Upper lobe of left lung (tissue), 6 donors: ENCODE measurements around the gene KRT1. TPM values are rescaled to one million over a fixed set of nuclear protein-coding genes. Genes with fewer than 3 reads are reported as not detected.

Source experiments
- ATAC-seq, 2 donors: fragments of 200-7000 bp; cut with Tn5 transposase; one replicate each; pipeline ENCODE4 v1.9.1; 2022; ENCODE audit warnings: mild to moderate bottlenecking in 2 of 2, moderate library complexity in 2 of 2; ENCODE audit not compliant: low FRiP score in 2 of 2
- DNase-seq, 2 donors: peaks; one replicate each; pipeline ENCODE4 v3.0.0-alpha.2; 2019 to 2020
- H3K27ac ChIP-seq, 4 donors: fragments of 200-600 bp; sonication (generic); one replicate each; pipeline ENCODE4 v1.5.1; 2016 to 2019
- H3K27me3 ChIP-seq, 4 donors: fragments of 200-600 bp; sonication (generic); one replicate each; pipeline ENCODE4 v1.5.1; 2017 to 2019
- H3K36me3 ChIP-seq, 4 donors: fragments of 200-600 bp; sonication (generic); one replicate each; pipeline ENCODE4 v1.5.1; 2016 to 2019
- H3K4me1 ChIP-seq, 4 donors: fragments of 200-600 bp; sonication (generic); one replicate each; pipeline ENCODE4 v1.5.1; 2018 to 2019
- H3K4me3 ChIP-seq, 4 donors: fragments of 200-600 bp; sonication (generic); one replicate each; pipeline ENCODE4 v1.5.1; 2017 to 2019; ENCODE audit warnings: mild to moderate bottlenecking in 2 of 4, moderate library complexity in 1 of 4
- H3K9me3 ChIP-seq, 4 donors: fragments of 200-600 bp; sonication (generic); one replicate each; pipeline ENCODE4 v1.5.1; 2018 to 2019
- EP300 ChIP-seq, 4 donors: sonication (generic); formaldehyde crosslinking; IDR thresholded peaks; one replicate each; pipeline ENCODE4 v1.5.1; 2017; ENCODE audit warnings: antibody characterized with exemption in 4 of 4, control low read depth in 2 of 4
- POLR2A ChIP-seq, 4 donors: fragments of 450-650 bp; IDR thresholded peaks; one replicate each; pipeline ENCODE4 v1.5.1; 2016 to 2017; ENCODE audit warnings: antibody characterized with exemption in 4 of 4, mild to moderate bottlenecking in 2 of 4
- POLR2AphosphoS5 ChIP-seq, 2 donors: sonication (generic); formaldehyde crosslinking; IDR thresholded peaks; one replicate each; pipeline ENCODE4 v1.5.1; 2017; ENCODE audit warnings: antibody characterized with exemption in 2 of 2
- WGBS, 2 donors: methylation state at CpG; one replicate each; pipeline ENCODE4 v1.1.5; 2017 to 2018; 5-methylcytosine and 5-hydroxymethylcytosine counted together
- total RNA-seq, 6 donors: library from RNA; depleted of rRNA in 4 of 6; stranded (reverse); fragments of >200 nt in 4 of 6; gene quantifications; one replicate each; pipeline versions ENCODE4 v1.1.0 to v1.2.1, GENCODE V29; 2016 to 2021
- TF ChIP-seq, protein P1 (sequence below), 6 experiments: fragments of 450-650 bp in 4 of 6; fragments of 200-600 bp in 2 of 6; sonication (generic) in 2 of 6; IDR thresholded peaks; one replicate each; pipeline ENCODE4 v1.5.1; 2016 to 2019; ENCODE audit warnings: antibody characterized with exemption in 6 of 6
- donor health status: DM: no; HTN: no; CAD: no; lungs with moderate emphysema.
- donor health status: DM: no; HTN: yes; CAD: no; lungs with severe emphysema.

The KRT1 gene
- total RNA-seq, 6 donors from 2014 or later, result 0.37 to 2.4 TPM; not detected in 4

DNA sequence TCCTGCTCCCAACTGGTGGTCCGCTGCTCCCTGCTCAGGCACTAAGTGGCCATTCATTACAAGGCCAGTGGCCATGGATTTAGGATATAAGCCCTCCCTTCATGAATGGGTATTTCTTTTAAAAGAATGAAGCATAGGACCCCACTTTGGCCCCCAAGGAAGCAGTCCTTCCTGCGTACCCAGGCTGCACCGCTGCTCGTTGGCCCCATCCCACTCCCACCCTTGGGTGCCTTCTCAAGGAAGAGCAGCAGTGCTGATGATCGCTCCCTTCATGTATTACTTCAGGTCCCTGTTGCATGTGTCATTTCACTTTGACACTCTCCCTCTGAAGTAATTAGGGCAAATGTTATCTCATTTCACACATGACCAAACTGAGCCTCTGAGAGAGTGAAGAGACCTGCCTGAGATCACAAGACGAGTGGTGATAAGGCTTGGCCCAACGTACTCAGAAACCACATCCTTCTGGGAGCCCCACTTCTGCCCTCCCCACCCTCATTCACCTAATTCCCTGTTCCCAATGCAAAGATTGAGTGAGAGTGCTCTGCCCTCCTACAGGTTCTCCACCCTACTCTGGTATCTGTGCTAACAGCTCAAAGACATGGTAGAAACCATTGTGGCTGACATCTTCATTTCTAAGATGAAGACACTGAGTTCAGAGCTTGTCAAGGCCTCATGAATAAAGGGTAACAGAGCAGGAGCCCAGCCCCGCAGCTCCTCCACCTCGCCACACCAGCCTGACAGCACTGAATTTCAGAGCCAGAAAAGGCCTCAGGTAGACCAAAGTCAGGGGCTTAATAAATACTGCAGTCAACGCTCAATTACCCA lies 17.9 kb downstream of the KRT1 start:
- no peaks in the 10 kb centered on the region for H3K36me3 ChIP-seq
- H3K4me3 ChIP-seq, result no peak overlapping the region
- H3K4me1 ChIP-seq, result no peaks in the 10 kb centered on the region
- WGBS, 2 donors, result 63 to 72% methylated on average over 10 of the region's 10 CpGs
- TF ChIP-seq EP300 (IDR thresholded peaks at IDR 0.05) (no peak), POLR2A (IDR thresholded peaks at IDR 0.05) (no peak), POLR2AphosphoS5 (IDR thresholded peaks at IDR 0.05) (no peak)
- TF ChIP-seq, protein P1, sequence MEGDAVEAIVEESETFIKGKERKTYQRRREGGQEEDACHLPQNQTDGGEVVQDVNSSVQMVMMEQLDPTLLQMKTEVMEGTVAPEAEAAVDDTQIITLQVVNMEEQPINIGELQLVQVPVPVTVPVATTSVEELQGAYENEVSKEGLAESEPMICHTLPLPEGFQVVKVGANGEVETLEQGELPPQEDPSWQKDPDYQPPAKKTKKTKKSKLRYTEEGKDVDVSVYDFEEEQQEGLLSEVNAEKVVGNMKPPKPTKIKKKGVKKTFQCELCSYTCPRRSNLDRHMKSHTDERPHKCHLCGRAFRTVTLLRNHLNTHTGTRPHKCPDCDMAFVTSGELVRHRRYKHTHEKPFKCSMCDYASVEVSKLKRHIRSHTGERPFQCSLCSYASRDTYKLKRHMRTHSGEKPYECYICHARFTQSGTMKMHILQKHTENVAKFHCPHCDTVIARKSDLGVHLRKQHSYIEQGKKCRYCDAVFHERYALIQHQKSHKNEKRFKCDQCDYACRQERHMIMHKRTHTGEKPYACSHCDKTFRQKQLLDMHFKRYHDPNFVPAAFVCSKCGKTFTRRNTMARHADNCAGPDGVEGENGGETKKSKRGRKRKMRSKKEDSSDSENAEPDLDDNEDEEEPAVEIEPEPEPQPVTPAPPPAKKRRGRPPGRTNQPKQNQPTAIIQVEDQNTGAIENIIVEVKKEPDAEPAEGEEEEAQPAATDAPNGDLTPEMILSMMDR (IDR thresholded peaks at IDR 0.05), result no peak
- H3K27me3 ChIP-seq, result no peaks in the 10 kb centered on the region
- no peak overlapping the region for H3K27ac ChIP-seq
- DNase-seq (no peak), ATAC-seq (no peak)
- H3K9me3 ChIP-seq, result no peaks in the 10 kb centered on the region

DNA sequence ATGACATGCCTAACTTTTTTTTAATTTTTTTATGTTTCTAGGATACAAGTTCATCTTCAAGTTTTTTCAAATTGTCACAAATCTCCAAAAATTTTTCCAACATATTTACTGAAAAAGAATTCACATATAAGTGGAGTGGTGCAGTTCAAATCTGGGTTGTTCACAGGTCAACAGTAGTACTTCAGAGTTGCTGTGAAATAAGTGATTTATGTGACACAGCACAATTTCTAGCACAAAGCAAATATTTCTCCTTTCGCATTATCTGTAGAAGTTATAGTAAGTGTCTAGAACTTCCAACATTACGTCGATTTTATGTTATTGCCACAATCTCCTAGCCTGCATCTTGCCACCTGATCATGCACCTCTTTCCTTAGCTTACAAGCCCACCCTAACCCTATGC lies 18.5 kb downstream of the KRT1 start:
- Histone ChIP-seq H3K27me3 (no peaks in the 10 kb centered on the region), H3K4me1 (no peaks in the 10 kb centered on the region), H3K36me3 (no peaks in the 10 kb centered on the region), H3K27ac (no peak overlapping the region), H3K4me3 (no peak overlapping the region), H3K9me3 (no peaks in the 10 kb centered on the region)
- ATAC-seq (no peak), DNase-seq (no peak)
- WGBS, 2 donors, result 84 to 91% methylated on average over 3 of the region's 3 CpGs
- TF ChIP-seq EP300 (IDR thresholded peaks at IDR 0.05) (no peak), POLR2A (IDR thresholded peaks at IDR 0.05) (no peak), POLR2AphosphoS5 (IDR thresholded peaks at IDR 0.05) (no peak)
- TF ChIP-seq, protein P1 (IDR thresholded peaks at IDR 0.05), result no peak

DNA sequence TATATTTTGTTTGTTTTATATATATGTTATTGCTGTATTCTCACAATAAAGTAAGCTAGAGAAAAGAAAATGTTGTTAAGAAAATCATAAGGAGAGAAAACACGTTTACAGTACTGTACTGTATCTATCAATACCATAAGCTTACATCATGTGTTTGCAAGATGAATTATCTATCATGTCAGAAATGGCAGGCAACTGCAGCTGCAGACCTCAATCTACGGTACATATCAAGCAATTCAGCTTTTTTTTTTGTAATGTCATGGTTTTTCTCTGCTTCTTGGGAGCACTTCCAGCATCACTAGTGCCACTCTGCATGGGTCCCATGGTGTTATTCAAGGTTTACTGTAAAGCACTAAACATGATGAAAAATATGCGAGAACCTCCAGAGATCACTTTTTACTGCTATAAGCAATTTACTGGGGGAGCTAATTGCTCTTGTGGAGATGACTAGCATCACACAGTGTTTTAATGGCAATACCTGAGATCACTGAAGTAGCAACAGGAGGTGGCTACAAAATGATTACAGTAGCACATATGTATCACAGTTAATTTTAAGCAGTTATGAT lies 19.2 kb downstream of the KRT1 start:
- no peak overlapping the region for H3K4me3 ChIP-seq
- no peaks in the 10 kb centered on the region for H3K9me3 ChIP-seq
- H3K27me3 ChIP-seq, result no peaks in the 10 kb centered on the region
- DNase-seq (no peak), ATAC-seq (no peak)
- no peak for TF ChIP-seq POLR2A (IDR thresholded peaks at IDR 0.05)
- H3K27ac ChIP-seq, result no peak overlapping the region
- no peaks in the 10 kb centered on the region for H3K4me1 ChIP-seq
- H3K36me3 ChIP-seq, result no peaks in the 10 kb centered on the region
- 76 to 80% methylated on average over 3 of the region's 3 CpGs for WGBS, 2 donors

- H3K27ac ChIP-seq, result no peak overlapping the region
- DNase-seq (no peak), ATAC-seq (no peak)
- WGBS, 2 donors, result 76 to 81% methylated on average over 4 of the region's 4 CpGs
- H3K4me1 ChIP-seq, result no peaks in the 10 kb centered on the region
- H3K36me3 ChIP-seq, result no peaks in the 10 kb centered on the region
- H3K4me3 ChIP-seq, result no peak overlapping the region
- TF ChIP-seq EP300 (IDR thresholded peaks at IDR 0.05) (no peak), POLR2AphosphoS5 (IDR thresholded peaks at IDR 0.05) (no peak), POLR2A (IDR thresholded peaks at IDR 0.05) (no peak)
- TF ChIP-seq, protein P1 (IDR thresholded peaks at IDR 0.05), result no peak
- H3K9me3 ChIP-seq, result no peaks in the 10 kb centered on the region
- H3K27me3 ChIP-seq, result no peaks in the 10 kb centered on the region
Observed at GRCh38 chr12:52659951-52660350, 20.3 kb downstream of the KRT1 start.

- Histone ChIP-seq H3K27ac (no peak overlapping the region), H3K27me3 (no peaks in the 10 kb centered on the region), H3K9me3 (no peaks in the 10 kb centered on the region), H3K4me3 (no peak overlapping the region), H3K4me1 (no peaks in the 10 kb centered on the region), H3K36me3 (no peaks in the 10 kb centered on the region)
- DNase-seq, result no peak
- ATAC-seq, result no peak
- WGBS, 2 donors, result 81 to 83% methylated on average over 7 of the region's 7 CpGs
- TF ChIP-seq EP300 (IDR thresholded peaks at IDR 0.05), result no peak
- no peak for TF ChIP-seq POLR2AphosphoS5 (IDR thresholded peaks at IDR 0.05)
- no peak for TF ChIP-seq POLR2A (IDR thresholded peaks at IDR 0.05)
- TF ChIP-seq, protein P1 (IDR thresholded peaks at IDR 0.05), result no peak
Observed at GRCh38 chr12:52659395-52659794, 20.8 kb downstream of the KRT1 start.
